VCaP (cell line): Measurements from ENCODE around the gene ADGRA1.

Experiments used
- H3K27ac ChIP-seq: fragments of 450-650 bp; 2 replicates; pipeline ENCODE4 v1.5.1; 2017
- TF ChIP-seq, protein P1 (sequence below): fragments of 450-650 bp; conservative IDR thresholded peaks from 2 replicates; pipeline ENCODE4 v1.5.1; 2017; ENCODE audit warnings: mild to moderate bottlenecking, moderate library complexity

ADGRA1 gene

DNA sequence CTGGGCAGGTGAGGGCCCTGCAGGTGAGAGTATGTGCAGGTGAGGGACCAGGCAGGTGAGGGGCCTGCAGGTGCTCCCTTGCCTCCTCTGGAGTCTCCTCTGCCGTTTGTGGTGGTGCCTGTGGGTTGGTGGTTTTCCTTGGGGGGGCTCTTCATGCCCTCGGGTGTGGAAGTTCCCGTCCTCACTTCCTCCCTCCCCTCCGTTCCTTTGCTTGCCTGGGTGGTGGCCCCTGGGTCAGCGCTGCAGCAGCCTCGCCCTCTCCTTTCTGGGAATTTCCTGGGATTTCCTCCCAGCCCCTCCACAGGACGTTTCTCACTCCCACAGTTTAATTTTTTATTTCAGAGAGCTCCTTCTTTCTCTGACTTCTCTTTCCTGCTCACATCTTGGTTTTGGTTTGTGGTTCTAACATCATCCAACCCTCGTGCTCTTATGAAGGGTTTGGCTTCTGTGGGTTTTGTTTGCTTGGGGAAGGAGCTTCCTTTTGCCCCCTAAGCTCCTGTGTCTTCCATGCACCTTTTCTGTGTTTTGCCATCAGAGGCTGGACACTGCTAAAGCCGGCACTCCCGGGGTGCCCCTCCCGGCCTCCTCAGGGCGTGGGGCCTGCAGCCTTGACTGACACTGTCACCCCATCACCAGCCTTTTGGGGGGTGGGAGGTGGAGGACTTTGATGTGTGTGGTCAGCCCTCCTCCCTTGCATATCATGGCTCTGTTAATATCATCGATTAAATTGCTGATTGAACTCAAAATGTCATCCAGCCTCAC is 29.2 kb upstream of the ADGRA1 start:
- TF ChIP-seq, protein P1, sequence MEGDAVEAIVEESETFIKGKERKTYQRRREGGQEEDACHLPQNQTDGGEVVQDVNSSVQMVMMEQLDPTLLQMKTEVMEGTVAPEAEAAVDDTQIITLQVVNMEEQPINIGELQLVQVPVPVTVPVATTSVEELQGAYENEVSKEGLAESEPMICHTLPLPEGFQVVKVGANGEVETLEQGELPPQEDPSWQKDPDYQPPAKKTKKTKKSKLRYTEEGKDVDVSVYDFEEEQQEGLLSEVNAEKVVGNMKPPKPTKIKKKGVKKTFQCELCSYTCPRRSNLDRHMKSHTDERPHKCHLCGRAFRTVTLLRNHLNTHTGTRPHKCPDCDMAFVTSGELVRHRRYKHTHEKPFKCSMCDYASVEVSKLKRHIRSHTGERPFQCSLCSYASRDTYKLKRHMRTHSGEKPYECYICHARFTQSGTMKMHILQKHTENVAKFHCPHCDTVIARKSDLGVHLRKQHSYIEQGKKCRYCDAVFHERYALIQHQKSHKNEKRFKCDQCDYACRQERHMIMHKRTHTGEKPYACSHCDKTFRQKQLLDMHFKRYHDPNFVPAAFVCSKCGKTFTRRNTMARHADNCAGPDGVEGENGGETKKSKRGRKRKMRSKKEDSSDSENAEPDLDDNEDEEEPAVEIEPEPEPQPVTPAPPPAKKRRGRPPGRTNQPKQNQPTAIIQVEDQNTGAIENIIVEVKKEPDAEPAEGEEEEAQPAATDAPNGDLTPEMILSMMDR, result no peak
- no peak overlapping the region for H3K27ac ChIP-seq

DNA sequence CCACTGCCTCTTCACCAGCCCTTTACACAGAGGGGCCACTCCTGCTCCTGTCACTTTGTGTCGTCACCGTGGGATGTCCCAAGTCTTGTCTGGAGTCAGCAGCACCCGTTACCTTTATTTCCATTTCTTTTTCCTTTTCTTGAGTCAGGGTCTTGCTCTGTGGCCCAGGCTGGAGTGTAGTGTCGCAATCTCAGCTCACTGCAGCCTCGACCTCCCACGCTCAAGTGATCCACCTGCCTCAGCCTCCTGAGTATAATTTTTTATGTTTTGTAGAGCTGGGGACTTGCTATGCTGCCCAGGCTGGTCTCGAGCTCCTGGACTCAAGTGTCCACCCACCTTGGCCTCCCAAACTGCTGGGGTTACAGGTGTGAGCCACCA is 28.6 kb upstream of the ADGRA1 start:
- no peak overlapping the region for H3K27ac ChIP-seq
- TF ChIP-seq, protein P1, result no peak

DNA sequence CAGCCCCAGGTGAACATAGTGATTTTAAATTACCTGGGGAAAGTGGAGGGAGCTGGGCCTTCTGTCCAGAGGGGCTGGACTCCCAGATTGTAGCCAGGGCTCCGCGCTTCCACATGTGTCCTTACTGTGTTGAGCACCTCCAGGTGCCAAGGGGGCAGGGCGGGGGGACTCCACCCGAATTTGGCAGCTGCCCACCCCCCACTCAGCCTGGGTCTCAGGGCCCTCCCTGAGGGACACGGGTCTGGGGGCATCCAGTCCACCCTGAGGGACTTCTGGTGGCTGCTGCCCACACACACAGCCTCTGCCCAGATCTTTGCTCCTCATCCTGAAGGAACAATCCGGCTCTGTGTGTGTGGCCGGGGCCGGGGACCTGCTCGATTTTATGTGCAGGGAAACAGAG is 28.2 kb upstream of the ADGRA1 start:
- TF ChIP-seq, protein P1, result no peak
- H3K27ac ChIP-seq, result no peak overlapping the region

DNA sequence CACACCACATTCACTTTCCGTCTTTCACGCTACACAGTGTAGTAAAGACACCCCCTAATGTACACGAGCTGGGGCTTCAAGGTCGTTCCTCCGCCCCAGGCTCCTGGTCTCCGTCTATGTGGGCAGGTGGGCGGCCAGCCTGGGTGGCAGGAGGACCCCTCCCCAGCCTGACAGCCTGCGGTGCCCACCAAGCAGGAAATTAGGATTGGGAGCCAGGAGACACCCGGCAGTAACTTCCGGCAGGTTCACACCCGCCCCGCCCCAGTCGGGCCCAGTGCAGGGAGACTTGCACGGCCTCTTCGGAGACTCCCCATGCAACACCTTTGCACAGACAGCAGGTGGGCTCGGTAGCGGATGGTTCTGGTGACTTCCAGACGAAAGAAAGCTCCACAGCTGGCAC is 27.7 kb upstream of the ADGRA1 start:
- TF ChIP-seq, protein P1, result no peak
- H3K27ac ChIP-seq, result no peak overlapping the region

DNA sequence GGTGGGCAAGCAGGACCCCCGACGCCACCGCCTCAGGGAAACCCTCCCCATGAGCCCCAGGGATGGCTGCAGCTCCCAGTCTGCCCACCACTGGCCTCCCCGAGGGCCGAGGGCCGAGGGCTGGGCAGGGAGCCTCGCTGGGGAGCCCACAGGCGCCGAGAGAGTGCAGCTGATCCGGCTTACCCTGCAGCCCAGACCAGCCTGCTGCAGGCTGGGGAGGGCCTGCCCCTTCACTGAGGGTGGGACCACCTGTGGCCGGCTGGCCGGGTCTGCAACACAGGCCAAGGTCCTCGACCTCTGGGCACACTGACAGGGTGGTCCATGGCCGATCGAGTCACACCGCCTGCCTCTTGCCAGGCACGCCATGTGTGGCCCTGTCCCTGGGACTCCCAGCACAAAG is 27.3 kb upstream of the ADGRA1 start:
- TF ChIP-seq, protein P1, result no peak
- H3K27ac ChIP-seq, result no peak overlapping the region

DNA sequence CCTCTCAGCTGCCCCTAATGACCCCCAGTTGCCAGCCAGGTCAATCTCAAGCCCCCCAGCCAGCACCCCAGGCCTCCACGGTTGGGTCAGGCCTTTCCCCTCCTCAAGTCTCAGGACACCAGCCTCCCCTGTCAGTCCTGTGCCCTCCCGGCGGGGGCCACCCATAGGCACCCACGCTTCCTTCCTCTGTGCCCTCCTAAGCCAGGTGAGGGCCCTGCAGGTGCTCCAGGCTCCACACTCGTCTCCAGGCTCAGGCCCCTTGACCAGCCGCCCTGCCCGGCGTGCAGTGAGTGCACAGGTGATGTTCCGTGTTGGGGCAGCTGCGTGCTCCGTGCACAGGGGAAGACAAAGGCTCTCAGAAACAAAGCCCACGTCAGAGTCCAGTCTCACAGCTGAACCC is 26.8 kb upstream of the ADGRA1 start:
- H3K27ac ChIP-seq, result no peak overlapping the region
- TF ChIP-seq, protein P1, result no peak

DNA sequence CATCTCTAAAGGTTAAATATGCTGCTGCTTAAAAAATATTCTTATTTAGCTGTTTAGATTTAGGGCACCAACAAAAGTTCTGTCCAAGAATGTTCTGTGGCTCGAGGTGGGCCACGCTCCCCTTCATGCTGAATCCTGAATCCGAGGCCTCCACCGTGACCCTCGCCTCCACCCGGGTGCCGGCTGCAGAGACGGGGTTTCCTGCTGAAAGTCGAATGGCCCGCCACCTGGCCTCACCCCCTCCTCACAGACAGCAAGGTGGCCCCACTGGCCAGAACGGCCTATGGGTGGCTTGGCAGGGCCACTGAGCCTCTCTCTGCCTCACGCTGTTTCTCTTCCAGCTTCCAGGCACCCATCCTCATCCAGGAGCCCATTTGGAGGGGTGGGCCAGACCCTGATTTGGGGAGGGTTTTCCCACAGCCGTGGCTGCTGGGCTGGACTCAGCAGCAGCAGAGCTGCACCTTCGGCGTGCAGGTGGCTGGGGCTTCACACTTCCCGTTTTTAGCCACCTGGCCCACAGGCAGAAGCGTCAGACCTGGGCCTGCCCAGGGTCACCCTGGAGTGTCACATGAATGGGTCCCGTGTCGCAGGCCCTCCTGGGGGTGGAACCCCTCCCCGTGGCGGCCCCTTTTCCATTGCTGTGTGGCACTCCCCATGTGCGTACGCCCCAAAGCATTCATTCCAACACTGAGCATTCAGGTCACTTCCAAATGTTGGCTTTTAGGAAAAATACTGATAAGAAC is 26.3 kb upstream of the ADGRA1 start:
- H3K27ac ChIP-seq, result no peak overlapping the region
- TF ChIP-seq, protein P1, result no peak
